Sigmoid colon (tissue), 4 donors: ENCODE results near the gene TRIM62.

Source experiments
- EP300 ChIP-seq, 4 donors: sonication (generic); formaldehyde crosslinking; IDR thresholded peaks; one replicate each; pipeline ENCODE4 v1.6.1; 2017; ENCODE audit warnings: antibody characterized with exemption in 4 of 4
- POLR2A ChIP-seq, 2 donors: fragments of 450-650 bp; IDR thresholded peaks; one replicate each; pipeline ENCODE4 v1.6.1; 2016; ENCODE audit warnings: antibody characterized with exemption in 2 of 2, mild to moderate bottlenecking in 2 of 2, moderate library complexity in 2 of 2
- POLR2AphosphoS5 ChIP-seq, 4 donors: sonication (generic); formaldehyde crosslinking; IDR thresholded peaks; one replicate each; pipeline ENCODE4 v1.6.1; 2017; ENCODE audit warnings: antibody characterized with exemption in 4 of 4
- TF ChIP-seq, protein P1 (sequence below), 4 experiments: fragments of 450-650 bp in 3 of 4; fragments of 200-600 bp in 1 of 4; IDR thresholded peaks; one replicate each; pipeline ENCODE4 v1.5.1; 2016 to 2019; ENCODE audit warnings: antibody characterized with exemption in 4 of 4, mild to moderate bottlenecking in 3 of 4, moderate library complexity in 2 of 4

DNA sequence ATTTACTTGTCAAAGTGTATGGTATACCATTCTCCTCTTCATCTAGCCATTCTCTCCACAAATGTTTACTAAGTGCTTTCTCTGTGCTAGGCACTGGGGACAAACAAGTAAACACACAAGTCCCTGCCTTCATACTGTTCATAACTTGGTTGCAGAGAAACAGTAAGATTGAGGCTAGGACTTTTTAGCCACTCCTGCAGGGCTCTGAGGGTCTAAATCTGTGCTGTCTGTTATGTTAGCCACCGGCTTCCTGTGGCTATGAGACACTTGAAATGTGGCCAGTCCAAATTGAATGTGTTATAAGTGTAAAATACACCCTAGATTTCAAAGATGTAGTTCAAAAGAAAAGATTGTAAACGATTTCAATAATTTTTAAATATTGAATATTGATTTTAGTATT lies 50.7 kb downstream of the TRIM62 start:
- TF ChIP-seq, protein P1, sequence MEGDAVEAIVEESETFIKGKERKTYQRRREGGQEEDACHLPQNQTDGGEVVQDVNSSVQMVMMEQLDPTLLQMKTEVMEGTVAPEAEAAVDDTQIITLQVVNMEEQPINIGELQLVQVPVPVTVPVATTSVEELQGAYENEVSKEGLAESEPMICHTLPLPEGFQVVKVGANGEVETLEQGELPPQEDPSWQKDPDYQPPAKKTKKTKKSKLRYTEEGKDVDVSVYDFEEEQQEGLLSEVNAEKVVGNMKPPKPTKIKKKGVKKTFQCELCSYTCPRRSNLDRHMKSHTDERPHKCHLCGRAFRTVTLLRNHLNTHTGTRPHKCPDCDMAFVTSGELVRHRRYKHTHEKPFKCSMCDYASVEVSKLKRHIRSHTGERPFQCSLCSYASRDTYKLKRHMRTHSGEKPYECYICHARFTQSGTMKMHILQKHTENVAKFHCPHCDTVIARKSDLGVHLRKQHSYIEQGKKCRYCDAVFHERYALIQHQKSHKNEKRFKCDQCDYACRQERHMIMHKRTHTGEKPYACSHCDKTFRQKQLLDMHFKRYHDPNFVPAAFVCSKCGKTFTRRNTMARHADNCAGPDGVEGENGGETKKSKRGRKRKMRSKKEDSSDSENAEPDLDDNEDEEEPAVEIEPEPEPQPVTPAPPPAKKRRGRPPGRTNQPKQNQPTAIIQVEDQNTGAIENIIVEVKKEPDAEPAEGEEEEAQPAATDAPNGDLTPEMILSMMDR (IDR thresholded peaks at IDR 0.05): no peak
- no peak for TF ChIP-seq POLR2A (IDR thresholded peaks at IDR 0.05)
- no peak for TF ChIP-seq EP300 (IDR thresholded peaks at IDR 0.05)
- TF ChIP-seq POLR2AphosphoS5 (IDR thresholded peaks at IDR 0.05): no peak
